ENCODE data around the gene EFNB1. TPM values are rescaled to one million over a fixed set of nuclear protein-coding genes. Genes with fewer than 3 reads are reported as not detected.
A peak's percentile ranks its signal among the peaks of the same experiment; 100 is the strongest.
"Not testable (repeated sequence)": the region's sequence is repeated elsewhere in the genome, so short reads cannot be mapped to it uniquely, and the experiment has no call there.

Gene EFNB1
- polyA plus RNA-seq (ENCODE audit: insufficient read length in 10 of 10): 10 to 100 TPM; 32.0 to 56.5 (median 42.0) TPM
- long read RNA-seq, donor 1, transcript EFNB1-201 (5 exons, 3,314 nt): major isoform, 11 of 16 reads
- long read RNA-seq, donor 1, partial matches to known transcripts: 5 of 16 reads
- long read RNA-seq, donor 1, other reads (novel, unspliced or antisense): 0 of 16 reads
- long read RNA-seq, donor 2, transcript EFNB1-201 (5 exons, 3,314 nt): major isoform, 8 of 8 reads
- long read RNA-seq, donor 2, partial matches to known transcripts: 0 of 8 reads
- long read RNA-seq, donor 2, other reads (novel, unspliced or antisense): 0 of 8 reads
- long read RNA-seq, donor 3: 0 reads
- long read RNA-seq, donor 4, transcript EFNB1-201 (5 exons, 3,314 nt): major isoform, 8 of 8 reads
- long read RNA-seq, donor 4, partial matches to known transcripts: 0 of 8 reads
- long read RNA-seq, donor 4, other reads (novel, unspliced or antisense): 0 of 8 reads
- long read RNA-seq, donor 5, transcript EFNB1-201 (5 exons, 3,314 nt): major isoform, 11 of 20 reads
- long read RNA-seq, donor 5, partial matches to known transcripts: 9 of 20 reads
- long read RNA-seq, donor 5, other reads (novel, unspliced or antisense): 0 of 20 reads
- long read RNA-seq, donor 6, transcript EFNB1-201 (5 exons, 3,314 nt): major isoform, 18 of 18 reads
- long read RNA-seq, donor 6, partial matches to known transcripts: 0 of 18 reads
- long read RNA-seq, donor 6, other reads (novel, unspliced or antisense): 0 of 18 reads
- long read RNA-seq, donor 7, transcript EFNB1-201 (5 exons, 3,314 nt): major isoform, 8 of 8 reads
- long read RNA-seq, donor 7, partial matches to known transcripts: 0 of 8 reads
- long read RNA-seq, donor 7, other reads (novel, unspliced or antisense): 0 of 8 reads
- long read RNA-seq, donor 8, transcript EFNB1-201 (5 exons, 3,314 nt): major isoform, 7 of 7 reads
- long read RNA-seq, donor 8, partial matches to known transcripts: 0 of 7 reads
- long read RNA-seq, donor 8, other reads (novel, unspliced or antisense): 0 of 7 reads
- long read RNA-seq, donor 9, partial matches to known transcripts: 0 of 3 reads
- long read RNA-seq, donor 9, other reads (novel, unspliced or antisense): 0 of 3 reads

DNA sequence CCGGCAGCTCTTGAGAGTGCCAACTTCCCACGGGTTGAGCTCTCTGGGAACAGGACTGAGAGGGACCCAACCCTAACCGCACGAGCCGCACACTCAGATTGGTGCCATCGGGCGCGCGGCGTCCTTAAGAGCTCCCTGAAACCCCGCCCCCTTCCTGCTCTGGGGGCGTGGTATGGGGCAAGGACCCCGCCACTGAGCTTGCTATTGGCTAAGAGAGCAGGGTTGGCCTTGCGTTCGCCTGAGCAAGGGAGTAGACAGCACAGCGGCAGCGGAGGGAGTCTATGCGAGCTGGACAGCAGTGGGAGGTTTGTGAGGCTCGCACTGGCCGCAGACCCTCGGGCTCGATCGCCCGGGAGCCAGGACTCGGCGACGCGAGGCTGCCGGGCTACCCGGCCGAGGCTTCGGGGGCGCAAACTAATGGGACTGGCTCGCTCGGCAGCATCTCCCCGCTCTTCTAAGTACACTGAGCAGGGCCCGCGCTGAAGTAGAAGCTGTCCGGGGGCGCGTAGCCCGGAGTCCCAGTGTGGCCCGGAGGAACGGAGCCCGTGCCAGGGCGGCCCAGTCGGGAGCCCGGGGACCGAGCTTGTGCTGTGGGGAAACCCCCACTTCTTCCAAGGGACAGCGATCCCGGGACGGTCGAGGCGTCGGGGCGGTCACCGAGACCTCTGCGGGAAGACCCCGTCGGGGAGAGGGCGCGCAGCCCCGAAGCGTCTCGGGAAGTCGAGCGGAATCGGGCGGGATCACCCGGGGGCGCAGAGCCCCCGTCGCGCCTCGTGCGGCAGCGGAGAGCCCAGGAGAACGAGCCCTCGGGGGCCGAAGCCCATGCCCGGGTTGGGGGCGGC lies at the start of gene EFNB1:
TSS of gene EFNB1 (plus strand) at position 282 of the 842 bp plus-strand sequence. CDS start 756 bp downstream, outside the sequence.
- peak; percentile 93 to 97 (median 96) for DNase-seq

DNA sequence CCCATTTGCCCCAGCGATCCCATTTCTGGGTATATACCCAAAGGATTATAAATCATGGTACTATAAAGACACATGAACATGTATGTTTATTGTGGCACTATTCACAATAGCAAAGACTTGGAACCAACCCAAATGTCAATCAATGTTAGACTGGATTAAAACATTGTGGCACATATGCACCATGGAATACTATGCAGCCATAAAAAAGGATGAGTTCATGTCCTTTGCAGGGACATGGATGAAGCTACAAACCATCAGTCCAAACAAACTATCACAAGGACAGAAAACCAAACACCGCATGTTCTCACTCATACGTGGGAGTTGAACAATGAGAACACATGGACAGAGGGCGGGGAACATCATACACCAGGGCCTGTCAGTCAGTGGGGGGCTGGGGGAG lies 47.5 kb upstream of the EFNB1 start:
- DNase-seq: not testable (repeated sequence)

DNA sequence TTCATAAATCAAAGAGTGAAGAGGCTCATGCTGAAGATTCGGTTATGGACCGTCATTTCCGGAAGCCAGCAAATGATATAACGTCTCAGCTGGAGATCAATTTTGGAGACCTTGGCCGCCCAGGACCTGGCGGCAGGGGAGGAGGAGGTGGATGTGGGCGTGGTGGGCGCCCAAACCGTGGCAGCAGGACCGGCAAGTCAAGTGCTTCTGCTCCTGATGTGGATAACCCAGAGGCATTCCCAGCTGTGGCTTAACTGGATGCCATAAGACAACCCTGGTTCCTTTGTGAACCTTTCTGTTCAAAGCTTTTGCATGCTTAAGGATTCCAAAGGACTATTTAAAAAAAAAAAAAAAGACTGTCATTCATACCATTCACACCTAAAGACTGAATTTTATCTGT lies 44.0 kb upstream of the EFNB1 start:
- DNase-seq: no peak

DNA sequence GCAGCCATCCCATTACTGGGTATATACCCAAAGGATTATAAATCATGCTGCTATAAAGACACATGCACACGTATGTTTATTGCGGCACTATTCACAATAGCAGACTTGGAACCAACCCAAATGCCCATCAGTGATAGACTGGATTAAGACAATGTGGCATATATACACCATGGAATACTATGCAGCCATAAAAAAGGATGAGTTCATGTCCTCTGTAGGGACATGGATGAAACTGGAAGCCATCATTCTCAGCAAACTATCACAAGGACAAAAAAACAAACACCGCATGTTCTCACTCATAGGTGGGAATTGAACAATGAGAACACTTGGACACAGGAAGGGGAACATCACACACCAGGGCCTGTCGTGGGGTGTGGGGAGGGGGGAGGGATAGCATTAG lies 42.2 kb upstream of the EFNB1 start:
- not testable (repeated sequence) for DNase-seq

DNA sequence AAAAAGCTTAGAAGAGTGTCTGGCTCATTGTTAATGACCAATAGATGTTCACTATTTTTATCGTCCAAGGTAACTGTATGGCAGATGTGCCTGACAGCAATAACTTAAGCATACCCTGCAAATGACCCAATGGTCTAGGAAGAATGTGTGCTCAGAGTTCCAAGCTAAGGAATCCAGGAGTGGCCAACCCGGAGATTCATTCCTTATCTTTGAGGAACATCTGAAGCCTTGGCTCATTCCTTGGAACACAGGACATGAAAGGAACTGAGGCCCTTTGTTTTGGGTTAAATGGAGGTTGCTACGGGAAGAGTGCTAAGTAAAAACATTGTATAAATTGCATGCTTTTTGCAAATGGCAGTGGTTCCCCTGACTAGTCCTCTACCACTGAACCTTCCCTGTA lies 38.9 kb upstream of the EFNB1 start:
- DNase-seq: no peak

DNA sequence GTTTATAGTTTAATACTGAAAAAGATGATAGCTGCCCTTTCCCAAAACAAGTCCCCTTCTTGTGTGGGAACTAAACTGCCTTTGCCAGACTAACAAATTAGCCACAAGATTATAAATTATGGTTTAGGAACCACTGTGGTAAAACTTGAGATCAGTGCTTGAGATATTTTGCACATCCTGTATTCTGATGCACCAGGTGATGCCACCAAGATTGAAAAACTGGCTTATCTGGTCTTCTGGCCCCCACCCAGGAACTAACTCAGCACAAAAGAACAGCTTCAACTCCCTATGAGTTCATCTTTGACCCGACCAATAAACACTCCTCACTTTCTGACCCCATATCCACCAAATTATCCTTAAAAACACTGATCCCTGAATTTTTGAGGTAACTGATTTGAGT lies 36.7 kb upstream of the EFNB1 start:
- DNase-seq: no peak

DNA sequence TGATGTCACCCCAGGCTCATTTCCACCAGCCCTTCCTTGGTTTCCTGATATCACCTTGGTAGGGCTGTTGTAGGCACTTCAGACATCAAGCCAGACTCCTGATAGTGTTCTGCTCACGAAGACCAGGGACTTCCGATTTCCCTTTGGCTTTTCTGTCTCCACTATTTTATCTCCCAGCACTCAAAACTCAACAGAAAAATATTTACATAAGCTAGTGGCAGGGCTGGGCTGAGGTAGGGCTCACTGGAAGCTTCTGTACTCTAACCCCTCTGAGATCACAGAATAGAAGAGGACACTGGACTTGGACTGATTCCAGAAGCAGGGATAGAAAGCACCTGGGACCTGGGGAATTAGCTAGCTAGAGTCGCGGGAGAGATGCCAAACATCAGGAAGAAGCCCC lies 34.4 kb upstream of the EFNB1 start:
- no peak for DNase-seq

DNA sequence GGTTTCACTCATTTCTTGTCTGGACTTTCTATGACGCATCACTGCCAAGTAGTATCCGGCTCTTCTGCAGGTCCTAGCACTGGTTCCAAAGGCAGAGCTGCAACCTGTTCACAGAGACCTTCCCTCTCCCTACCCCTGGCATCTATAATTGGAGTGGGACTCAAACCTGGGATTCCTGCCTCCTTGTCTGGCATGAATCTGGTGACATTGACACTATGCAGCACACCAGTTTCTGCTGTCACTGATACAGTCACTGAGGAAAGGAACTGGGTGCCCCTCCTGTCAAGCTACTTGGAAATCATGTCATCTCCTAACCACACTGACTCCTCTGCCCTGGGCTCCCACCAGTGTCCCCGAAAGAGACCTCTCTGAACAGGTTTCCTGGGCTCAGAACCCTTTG lies 33.1 kb upstream of the EFNB1 start:
- DNase-seq: no peak

DNA sequence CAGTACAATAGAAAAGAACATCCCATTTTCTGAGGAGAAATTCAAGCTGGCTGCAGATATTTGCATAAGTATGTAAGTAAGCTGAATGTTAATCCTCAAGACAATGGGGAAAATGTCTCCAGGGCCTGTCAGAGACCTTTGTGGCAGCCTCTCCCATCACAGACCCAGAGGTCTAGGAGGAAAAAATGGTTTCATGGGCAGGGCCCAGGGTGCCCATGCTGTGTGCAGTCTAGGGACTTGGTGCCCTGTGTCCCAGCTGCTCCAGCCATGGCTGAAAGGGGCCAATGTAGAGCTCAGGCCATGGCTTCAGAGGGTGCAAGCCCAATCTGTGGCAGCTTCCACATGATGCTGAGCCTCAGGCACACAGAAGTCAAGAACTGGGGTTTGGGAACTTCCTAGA lies 30.4 kb upstream of the EFNB1 start:
- DNase-seq: not testable (repeated sequence)

DNA sequence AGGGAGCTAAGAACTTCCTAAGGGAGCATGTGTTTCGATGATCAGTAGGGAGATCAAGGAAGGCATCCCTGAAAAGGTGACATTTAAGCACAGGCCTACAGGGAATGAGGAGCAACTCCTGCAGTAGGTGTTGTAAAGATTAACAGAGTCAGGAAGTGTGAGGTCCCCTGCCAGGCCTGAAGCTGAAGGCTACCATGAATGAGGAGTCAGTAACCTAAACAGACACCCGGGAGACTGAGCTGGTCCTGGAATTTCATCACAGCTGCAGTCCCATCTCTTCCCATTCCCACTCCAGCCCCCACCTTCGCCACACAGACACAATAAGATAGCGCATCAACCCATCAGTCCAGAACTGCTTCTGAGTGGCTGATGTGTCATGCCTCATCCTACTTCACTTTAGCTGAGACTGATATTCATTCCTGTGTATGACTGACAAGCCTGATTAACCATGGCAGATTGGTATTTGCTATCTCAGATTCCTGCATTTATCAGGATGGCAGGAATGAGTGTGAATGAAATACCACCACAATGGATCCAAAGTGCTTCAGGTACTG lies 27.0 kb upstream of the EFNB1 start:
- no peak for DNase-seq

DNA sequence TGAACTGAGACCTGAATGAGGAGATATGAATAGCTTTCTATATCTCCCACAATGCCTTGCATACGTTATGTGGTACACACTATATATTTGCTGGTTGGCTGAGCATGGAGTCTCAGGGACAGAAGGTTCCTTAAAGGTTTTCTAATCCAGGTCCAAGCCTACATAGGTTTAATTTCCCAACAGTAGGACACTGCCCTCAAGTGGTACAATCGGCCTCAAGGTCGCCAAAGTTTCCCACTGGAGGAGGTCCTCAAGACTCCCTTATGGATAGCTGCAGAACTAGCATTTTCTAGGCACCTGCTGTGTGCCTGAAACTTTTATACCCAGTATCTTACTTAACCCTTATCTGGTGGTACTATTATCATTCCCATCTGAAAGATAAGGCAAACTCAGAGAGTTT lies 21.0 kb upstream of the EFNB1 start:
- DNase-seq: peak in 1 of 3 donors; percentile 45

DNA sequence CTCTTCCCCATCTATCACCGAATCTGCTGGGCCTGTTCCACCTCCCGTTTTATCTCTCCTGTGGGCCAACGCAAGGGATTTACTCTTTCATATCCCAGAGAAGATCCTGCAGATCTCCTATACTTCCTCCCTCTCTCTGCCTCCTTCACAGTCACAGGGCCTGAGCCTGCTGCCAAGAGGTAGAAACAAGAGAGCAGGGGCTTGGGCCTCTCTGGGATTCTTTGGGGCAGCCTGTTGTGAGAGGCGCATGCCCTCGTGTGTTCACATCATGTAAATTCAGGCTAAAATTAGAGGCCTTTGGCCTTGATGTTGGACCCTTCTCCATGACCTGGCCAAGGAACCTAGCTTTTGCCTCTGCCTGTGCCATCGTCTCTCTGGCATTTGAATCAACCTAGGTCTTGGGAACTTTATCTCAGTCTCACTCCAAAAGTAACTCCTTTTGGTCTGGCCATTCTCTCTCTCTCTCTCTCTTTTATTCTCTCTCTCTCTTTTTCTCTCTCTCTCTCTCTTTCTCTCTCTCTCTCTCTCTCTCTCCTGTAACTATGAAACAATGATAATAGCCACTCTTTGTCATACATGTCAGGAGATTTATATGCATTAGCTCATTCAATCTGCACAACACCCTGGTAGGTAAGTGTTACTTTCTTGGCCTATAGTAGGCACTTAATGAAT lies 20.0 kb upstream of the EFNB1 start:
- DNase-seq: peak in 1 of 3 donors; percentile 66

DNA sequence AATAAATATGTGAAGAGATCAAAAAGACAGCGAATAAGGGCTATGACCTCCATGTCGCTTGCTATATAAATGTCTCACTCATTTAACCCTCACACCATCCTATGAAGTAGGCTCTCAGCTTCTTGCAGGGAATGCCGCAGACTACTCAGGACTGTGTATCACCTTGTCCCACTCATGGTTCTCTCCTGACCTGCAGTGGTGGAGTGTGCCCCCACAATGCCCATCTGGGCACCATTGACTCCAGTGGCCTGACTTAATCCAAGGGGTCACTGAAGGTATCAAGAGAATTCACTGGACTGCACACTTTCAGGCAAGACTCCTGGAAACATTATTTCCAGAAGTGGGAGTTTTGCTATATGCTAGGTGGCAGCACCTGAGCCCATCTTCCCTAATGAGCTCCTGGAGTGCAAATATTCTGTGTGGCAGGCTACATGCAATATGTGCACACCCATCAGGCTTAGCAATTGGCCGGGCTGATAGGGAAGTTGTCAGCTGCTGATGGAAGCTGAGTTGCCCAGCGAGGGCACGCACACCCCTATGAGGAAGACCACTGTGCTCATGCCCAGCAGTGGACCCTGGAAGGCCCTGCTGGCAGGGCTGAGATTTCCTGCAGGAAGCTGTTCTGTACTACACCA lies 8.2 kb upstream of the EFNB1 start:
- no peak for DNase-seq

DNA sequence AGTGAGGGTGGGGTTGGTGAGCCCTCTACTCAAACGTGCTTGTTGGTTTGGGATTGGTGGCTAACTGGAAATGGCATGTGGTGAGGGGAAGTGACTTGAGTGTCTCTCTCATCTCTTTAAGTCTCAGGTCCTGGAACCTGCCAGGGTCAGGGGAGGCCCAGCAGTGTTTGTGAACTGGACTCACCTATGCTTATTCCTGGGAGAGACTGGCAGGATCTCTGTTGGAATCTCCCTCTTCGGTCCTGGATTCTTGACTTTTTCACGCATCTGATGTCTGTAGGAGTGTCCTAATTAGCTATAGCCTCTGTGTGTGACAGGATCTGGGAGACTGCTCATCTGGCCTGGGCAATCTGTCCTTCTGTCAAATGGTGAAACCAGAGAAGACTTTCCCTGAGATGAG lies 7.2 kb upstream of the EFNB1 start:
- no peak for DNase-seq

DNA sequence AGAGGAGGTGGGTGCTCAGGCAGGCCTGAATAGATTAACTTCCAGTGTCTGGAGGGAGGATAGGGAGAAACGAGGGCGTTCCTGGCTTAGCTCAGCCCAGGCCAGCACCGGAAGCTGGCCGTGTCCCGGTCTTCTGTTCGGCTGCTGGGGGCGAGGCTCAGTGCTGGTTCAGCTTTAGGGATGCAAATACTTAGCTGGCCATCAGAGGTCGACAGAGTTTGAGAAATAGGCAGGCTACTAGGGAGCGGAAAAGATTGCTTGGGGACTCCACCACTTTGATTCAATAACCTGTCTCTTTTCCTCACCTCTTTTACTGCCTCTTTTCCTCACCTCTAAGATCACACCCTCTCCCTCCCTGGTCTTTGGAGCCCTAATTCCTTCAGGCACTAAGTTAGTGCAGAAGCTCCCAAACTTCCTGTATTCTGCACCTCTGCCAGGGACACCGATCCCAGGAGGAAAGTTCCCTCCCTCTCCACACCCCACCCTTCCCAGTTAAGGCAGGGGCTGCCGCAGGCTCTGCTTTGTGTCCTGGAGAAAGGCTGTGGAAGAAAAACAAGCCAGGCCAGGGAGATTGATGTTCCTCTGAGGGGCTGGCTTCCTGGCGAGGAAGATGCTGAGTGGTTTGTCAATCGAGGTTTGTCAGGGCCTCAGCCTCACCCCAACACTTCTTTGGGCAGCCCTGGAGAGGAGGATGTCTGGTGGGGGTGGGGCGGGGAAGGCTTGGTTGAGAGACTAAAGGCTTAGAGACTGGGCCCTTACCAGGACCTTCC lies 6.0 kb upstream of the EFNB1 start:
- peak; percentile 47 to 82 (median 61) for DNase-seq

DNA sequence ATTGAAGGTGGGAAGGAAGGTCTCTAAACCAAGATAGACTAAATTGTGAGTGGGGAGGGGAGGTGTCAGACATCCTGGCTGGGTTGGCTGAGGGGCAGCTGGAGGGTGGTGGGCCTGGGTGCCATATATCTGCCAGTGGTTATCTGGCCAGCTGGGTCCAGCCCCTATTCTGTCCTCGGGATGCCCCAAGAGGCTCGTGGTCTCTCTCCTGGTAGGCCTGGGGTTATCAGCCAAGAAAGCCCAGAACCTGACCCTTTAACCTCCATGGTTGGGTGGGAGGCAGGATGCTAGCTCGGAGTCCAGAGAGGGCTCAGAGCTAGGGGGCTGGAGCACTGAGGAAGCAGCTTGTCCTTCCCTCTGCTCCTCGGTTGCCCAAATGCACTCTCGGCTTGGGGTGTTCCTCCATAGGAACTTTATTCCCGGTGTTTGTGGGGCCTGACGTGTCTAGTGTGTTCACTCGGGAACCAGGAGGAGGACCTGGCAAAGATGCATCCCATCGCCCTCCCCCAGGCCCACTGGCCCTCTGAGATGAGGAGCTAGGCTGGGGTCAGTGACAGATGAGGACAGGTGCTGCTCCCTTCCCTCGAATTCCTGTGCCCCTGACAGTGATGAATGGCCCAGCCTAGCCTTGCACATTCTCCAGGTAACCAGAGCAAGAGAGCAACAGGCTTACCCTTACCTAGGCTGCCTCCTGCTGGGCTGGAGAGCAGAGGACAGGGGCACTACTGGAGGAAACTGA lies 5.2 kb upstream of the EFNB1 start:
- no peak for DNase-seq

DNA sequence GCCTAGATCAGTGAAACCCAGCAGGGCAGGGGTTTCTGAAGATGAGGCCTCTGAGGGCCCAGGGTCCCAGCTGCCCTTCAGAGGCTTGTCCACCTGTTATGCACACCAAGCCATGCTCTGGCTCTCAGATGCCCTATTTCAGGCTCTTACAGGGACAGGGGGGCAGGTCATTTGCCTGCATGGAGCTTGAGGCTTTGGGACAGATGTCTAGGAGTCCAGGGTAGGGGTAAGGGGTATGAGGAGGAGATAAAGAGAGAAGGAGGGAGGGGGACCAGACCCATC lies 4.7 kb upstream of the EFNB1 start:
- no peak for DNase-seq

DNA sequence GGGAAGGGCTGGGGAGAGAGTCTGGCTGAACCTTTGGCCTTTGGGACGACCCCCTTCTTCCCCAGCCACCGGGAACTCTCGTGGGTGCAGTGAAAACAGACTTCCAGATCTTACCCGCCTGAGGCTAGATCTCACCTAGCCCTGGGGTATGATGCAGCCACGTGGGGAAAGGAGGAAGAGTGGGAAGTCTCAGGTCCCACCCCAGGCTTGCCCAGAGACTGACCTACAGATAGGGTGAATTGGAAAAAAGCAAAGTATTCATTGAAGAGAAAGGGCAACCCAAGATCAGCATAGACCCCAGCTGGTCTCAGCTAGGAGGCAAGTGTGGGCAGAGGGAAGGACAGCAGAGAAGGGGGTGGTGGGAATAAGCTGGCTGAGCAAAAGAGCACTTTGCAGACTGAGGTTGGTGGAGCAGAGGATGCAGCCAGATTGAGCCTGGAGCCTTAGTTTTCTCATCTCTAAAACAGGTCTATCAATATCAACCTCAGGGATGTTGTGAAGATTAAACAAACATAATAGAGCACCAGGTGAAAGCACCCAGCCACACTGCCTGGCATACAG lies 4.2 kb upstream of the EFNB1 start:
- DNase-seq: no peak

All from muscle of back (tissue), 13 donors.